Kidney (tissue), 14 donors: ENCODE data around the gene DDX46. TPM values are rescaled to one million over a fixed set of nuclear protein-coding genes. Genes with fewer than 3 reads are reported as not detected.

ENCODE experiments used
- DNase-seq, 5 donors: peaks; one replicate each; pipeline ENCODE4 v3.0.0-alpha.2; 2013 to 2020
- FAIRE-seq: peaks from 2 replicates; lab custom pipeline; 2012; peaks lifted over from hg19 to GRCh38; lab: Jason Lieb, UNC
- H3K27ac ChIP-seq, 2 donors: one replicate each; pipeline ENCODE4 v1.7.0; 2013; ENCODE audit warnings: low read depth in 2 of 2, low read length in 2 of 2, inconsistent platforms in 1 of 2
- H3K27me3 ChIP-seq: one replicate; pipeline ENCODE4 v1.7.1; 2013; ENCODE audit warnings: low read length, inconsistent platforms; ENCODE audit not compliant: control insufficient read depth, insufficient read depth
- H3K36me3 ChIP-seq, 3 donors: one replicate each; pipeline versions ENCODE4 v1.7.0 to v1.7.1; 2013; ENCODE audit warnings: low read length in 3 of 3, control low read depth in 1 of 3, inconsistent platforms in 1 of 3; ENCODE audit not compliant: insufficient read depth in 3 of 3, control insufficient read depth in 2 of 3
- H3K4me1 ChIP-seq, 3 donors: one replicate each; pipeline versions ENCODE4 v1.7.0 to v1.7.1; 2013; ENCODE audit warnings: low read length in 3 of 3, inconsistent platforms in 1 of 3, low read depth in 1 of 3; ENCODE audit not compliant: control insufficient read depth in 2 of 3, insufficient read depth in 2 of 3
- H3K4me3 ChIP-seq, 3 donors: one replicate each; pipeline versions ENCODE4 v1.7.0 to v1.8.1; 2013; ENCODE audit warnings: low read length in 3 of 3, control low read depth in 1 of 3, inconsistent platforms in 1 of 3
- H3K9ac ChIP-seq, 3 donors: one replicate each; pipeline versions ENCODE4 v1.7.0 to v1.7.1; 2013; ENCODE audit warnings: low read length in 3 of 3, control low read depth in 1 of 3, inconsistent platforms in 1 of 3
- H3K9me3 ChIP-seq, 3 donors: one replicate each; pipeline versions ENCODE4 v1.7.0 to v1.7.1; 2013; ENCODE audit warnings: low read length in 3 of 3, control low read depth in 1 of 3, inconsistent platforms in 1 of 3; ENCODE audit not compliant: control insufficient read depth in 2 of 3, insufficient read depth in 1 of 3
- intact Hi-C: fragments of 100-400 bp; cut with DNase I; formaldehyde crosslinking; loops from one replicate; pipeline ENCODE4 v1.11.1; 2022
- polyA plus RNA-seq: library from polyadenylated mRNA; stranded (reverse); fragments of 350-450 nt; fragmentation: Illumina TruSeq; extraction: RNeasy Lipid Tissue Mini Kit (QIAGEN cat#74804); gene quantifications from one replicate; pipeline ENCODE4 v1.2.3, GENCODE V29; 2014; ENCODE audit warnings: low read depth, low replicate concordance; ENCODE audit not compliant: insufficient read depth
- total RNA-seq: library from RNA; stranded (reverse); fragmentation: NEBNext Ultra II Directional; extraction: Animal tissue kit (Norgen Biotek cat#: 25700); gene quantifications from one replicate; pipeline ENCODE4 v1.2.1, GENCODE V29; 2021
- TF ChIP-seq, protein P1 (sequence below): IDR thresholded peaks from 3 replicates; pipeline ENCODE4 v1.5.1; 2012; ENCODE audit warnings: mild to moderate bottlenecking, moderate library complexity, borderline replicate concordance; ENCODE audit not compliant: insufficient read depth; ENCODE audit errors: extremely low read depth
- donor health status: control.
- donor health status: control.
- donor health status: control.
- donor health status: control.
- donor health status: control.
- donor health status: DM: yes; HTN: yes; CAD: no.
- donor health status: Normal renal cell carcinoma (clear cell type).

DDX46 gene
- total and polyA plus RNA-seq, 2 donors from 2014 or later = 11.3 to 39.7 TPM

DNA sequence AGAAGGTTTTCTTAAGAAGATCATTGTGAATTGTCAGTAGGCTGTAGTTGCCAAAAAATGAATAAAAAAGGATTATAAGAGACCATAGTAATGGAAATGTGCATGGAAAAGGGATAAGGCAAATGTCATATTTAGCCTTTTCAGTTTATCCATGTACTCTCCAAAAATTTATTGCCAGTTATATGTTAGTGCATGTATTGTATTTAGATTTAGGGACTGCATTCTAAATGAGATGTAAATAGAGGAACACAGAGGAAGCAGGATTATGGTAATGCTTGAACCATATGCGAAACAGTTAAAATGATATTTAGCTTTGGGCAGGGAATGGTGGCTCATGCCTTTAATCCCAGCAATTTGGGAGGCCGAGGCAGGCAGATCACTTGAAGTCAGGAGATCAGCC, 33.0 kb downstream of the DDX46 start:
- H3K36me3 ChIP-seq = peaks cover 9 to 42% (median 37%) of the 10 kb centered on the region in 3 donors
- no peak overlapping the region for H3K9ac ChIP-seq
- TF ChIP-seq, protein P1, sequence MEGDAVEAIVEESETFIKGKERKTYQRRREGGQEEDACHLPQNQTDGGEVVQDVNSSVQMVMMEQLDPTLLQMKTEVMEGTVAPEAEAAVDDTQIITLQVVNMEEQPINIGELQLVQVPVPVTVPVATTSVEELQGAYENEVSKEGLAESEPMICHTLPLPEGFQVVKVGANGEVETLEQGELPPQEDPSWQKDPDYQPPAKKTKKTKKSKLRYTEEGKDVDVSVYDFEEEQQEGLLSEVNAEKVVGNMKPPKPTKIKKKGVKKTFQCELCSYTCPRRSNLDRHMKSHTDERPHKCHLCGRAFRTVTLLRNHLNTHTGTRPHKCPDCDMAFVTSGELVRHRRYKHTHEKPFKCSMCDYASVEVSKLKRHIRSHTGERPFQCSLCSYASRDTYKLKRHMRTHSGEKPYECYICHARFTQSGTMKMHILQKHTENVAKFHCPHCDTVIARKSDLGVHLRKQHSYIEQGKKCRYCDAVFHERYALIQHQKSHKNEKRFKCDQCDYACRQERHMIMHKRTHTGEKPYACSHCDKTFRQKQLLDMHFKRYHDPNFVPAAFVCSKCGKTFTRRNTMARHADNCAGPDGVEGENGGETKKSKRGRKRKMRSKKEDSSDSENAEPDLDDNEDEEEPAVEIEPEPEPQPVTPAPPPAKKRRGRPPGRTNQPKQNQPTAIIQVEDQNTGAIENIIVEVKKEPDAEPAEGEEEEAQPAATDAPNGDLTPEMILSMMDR = no peak
- DNase-seq (no peak), FAIRE-seq (no peak)
- intact Hi-C loops = no loop called here
- no peaks in the 10 kb centered on the region for H3K9me3 ChIP-seq
- no peak overlapping the region for H3K27ac ChIP-seq
- H3K27me3 ChIP-seq = no peaks in the 10 kb centered on the region
- H3K4me1 ChIP-seq = no peaks in the 10 kb centered on the region
- no peak overlapping the region for H3K4me3 ChIP-seq

DNA sequence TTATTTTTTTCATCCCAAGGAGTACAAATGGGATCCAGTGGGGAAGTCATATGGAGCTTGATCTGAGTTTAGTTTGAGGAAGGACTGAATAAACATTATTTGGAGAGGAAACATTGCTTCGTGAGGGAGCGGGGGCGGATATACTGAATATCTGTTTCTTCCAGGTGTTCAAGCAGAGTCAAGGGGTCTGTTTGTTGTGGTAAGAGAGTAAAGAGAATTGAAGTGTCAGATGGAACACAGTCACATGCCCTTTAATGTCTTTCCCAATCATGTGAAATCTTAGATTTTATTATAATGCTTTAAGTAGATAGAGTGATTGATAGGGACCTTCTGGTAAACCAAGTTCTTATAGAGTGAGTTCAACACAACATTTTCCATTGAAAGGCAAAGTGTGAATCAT, 33.7 kb downstream of the DDX46 start:
- no peak for FAIRE-seq
- no peaks in the 10 kb centered on the region for H3K27me3 ChIP-seq

DNA sequence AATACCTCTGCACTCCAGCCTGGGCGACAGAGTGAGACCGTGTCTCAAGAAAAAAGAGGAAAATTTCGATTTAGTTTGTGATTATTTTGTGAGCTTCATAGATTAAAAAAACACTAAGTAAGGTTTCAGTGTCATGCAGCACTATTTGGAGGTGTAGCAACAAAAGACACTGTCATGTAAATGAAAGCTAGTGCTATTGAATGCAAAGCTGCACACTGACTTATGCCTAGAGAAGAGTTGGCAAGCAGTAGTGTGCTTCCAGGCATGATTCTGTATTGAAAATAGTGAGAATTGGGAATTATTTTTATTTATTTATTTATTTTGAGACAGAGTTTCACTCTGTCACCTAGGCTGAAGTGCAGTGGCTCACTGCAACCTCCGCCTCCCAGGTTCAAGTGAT, 34.5 kb downstream of the DDX46 start:
- H3K27me3 ChIP-seq = no peaks in the 10 kb centered on the region
- H3K27ac ChIP-seq = no peak overlapping the region
- no peak overlapping the region for H3K9ac ChIP-seq
- FAIRE-seq (no peak), DNase-seq (no peak)
- intact Hi-C loops = no loop called here
- H3K4me1 ChIP-seq = no peaks in the 10 kb centered on the region
- no peak overlapping the region for H3K4me3 ChIP-seq
- H3K9me3 ChIP-seq = no peaks in the 10 kb centered on the region
- H3K36me3 ChIP-seq = peaks cover 9 to 47% (median 39%) of the 10 kb centered on the region in 3 donors
- TF ChIP-seq, protein P1 = no peak

More for the DNA sequence above, 33.7 kb downstream of the DDX46 start:
- TF ChIP-seq, protein P1 = no peak
- Histone ChIP-seq H3K4me1 (no peaks in the 10 kb centered on the region), H3K9me3 (no peaks in the 10 kb centered on the region), H3K9ac (no peak overlapping the region), H3K36me3 (peaks cover 9 to 44% (median 37%) of the 10 kb centered on the region in 3 donors), H3K4me3 (no peak overlapping the region), H3K27ac (no peak overlapping the region)
- intact Hi-C loops = no loop called here
- DNase-seq = no peak

DNA sequence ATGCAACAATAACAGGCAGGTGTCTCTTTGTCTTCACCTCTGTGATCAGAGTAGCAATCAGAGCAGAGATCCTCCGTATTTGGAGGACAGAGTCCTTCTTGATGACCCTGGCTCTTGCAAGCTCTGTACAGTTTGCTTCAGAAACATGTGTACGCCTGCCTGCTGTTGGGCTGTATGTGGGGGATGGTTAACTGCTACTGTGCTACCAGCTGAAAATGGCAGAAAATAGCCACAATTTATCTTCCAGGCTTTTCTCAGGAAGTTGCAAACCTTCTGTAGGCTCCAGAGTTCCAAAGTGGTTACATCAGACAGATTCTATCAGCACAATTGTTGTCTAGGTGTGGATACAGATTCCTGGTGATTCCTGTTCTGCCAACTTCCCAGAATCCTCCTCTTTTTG, 35.5 kb downstream of the DDX46 start:
- no peak overlapping the region for H3K4me3 ChIP-seq
- FAIRE-seq = no peak
- H3K36me3 ChIP-seq = peaks cover 9 to 44% (median 39%) of the 10 kb centered on the region in 3 donors
- intact Hi-C loops = no loop called here
- no peak overlapping the region for H3K27ac ChIP-seq
- TF ChIP-seq, protein P1 = no peak
- no peaks in the 10 kb centered on the region for H3K9me3 ChIP-seq
- H3K9ac ChIP-seq = no peak overlapping the region
- H3K4me1 ChIP-seq = no peaks in the 10 kb centered on the region
- DNase-seq = no peak
- no peaks in the 10 kb centered on the region for H3K27me3 ChIP-seq
